ENCODE measurements around the gene SAMD11.

GRCh38 chr1:966135-966703, 42.5 kb downstream of the SAMD11 start, which contains the start of gene PLEKHN1:
- no peak for TF ChIP-seq CTCF (IDR thresholded peaks at IDR 0.05)
- no peak for TF ChIP-seq EZH2 (IDR thresholded peaks at IDR 0.05; ENCODE audit: borderline replicate concordance, insufficient read depth, low read depth, low read length, poor library complexity, severe bottlenecking)
